ENCODE measurements around the gene NIM1K.
A peak's percentile ranks its signal among the peaks of the same experiment; 100 is the strongest.
"Not testable (repeated sequence)": the region's sequence is repeated elsewhere in the genome, so short reads cannot be mapped to it uniquely, and the experiment has no call there.

NIM1K gene

DNA sequence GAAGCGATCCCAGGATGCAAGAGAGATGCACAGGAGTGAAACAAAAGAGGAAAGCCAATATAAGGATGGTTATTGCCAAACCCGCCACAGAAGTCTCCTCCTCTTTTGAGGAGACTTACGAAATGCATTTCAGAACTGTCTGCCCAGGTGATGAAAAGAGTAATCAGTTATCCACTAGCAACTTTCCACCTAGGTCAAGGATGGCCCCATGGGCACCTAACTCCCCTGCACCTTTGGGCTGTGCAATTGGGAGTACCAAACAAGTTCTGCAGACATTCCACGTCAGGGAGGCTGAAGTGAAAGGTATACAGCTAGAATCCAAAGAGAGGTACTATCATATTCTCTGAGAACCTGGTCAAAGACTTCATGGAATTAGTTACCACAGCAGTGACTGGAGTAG, 95.5 kb downstream of the NIM1K start:
- no peak for DNase-seq

DNA sequence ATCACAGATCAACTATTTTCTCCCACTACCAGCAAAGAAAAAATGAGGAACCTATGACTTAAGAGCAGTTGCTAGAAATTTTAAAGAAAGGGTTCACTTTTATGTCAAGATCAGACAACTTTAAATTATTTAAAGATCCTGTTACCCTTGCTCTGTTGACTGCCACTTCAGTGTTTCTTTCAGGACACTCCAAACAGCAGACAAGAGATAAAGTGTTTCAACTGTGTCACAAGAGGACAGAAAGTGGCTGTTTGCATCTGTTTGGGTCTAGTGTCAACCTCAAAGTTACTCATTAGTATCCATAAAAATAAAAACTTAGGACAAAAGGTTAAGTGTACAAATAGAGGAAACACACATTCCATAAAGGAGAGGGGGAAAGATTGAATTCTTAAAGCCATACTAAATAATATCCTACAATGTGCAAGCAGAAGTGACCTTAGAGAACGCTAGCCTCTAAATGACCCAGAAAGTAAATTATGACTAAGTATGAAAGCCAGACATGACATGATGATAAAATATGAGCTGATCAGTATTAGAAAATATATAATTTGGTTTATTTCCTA, 96.3 kb downstream of the NIM1K start:
- no peak for DNase-seq

DNA sequence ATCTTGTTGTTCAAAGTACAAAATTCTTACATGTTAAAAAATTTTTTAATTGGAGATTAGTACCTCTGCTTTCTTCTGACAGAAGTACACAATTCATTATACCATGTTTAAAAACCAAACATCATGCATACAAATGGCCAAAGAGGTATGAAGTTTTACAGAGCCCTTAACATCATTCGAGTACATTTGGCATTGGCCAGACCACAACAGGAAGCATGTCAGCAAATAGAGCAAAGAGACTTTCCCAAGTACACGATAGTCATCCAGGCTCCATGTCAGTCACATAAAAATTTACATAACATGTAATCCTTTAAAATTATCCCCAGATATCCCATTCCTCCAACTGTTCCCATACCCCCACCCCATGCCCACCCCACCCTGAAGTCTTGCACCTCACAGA, 98.7 kb downstream of the NIM1K start:
- no peak for DNase-seq

DNA sequence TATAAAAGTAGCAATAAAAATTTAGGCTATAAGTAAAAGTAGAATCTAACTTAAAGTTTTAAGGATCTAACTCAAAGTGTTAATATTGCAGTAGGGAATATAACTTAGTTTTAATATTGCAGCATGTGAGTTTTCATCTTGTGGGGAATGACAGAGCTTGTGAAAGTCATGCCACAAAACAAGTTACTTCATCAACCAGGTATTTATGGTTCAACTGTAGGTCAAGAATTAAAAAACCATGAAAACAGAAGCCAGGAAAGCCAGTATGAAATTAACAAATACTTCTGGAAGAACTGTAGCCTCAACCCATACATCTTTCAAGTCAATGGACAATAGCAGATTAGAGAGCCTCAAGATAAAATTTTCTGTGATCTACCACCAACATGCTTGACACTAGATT, 102.2 kb downstream of the NIM1K start:
- DNase-seq: no peak

DNA sequence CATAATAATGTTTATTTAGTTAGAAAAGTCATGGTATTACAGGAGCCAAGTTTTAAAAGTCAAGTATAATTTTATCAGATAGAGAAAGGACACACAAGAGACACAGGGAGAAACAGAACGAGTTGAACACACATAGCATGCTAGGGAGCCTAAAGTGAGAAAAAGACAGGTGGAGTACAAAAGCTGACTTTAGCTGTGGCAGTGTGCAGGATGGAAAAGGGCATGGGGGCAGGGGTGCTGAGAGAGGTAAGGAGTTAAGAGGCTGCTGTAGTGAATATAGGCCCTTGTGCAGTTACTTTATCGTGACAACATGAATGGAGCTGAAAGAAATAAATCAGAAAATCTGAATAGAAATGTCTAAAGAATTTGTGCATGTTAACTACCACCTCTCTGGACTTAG, 103.2 kb downstream of the NIM1K start:
- no peak for DNase-seq

DNA sequence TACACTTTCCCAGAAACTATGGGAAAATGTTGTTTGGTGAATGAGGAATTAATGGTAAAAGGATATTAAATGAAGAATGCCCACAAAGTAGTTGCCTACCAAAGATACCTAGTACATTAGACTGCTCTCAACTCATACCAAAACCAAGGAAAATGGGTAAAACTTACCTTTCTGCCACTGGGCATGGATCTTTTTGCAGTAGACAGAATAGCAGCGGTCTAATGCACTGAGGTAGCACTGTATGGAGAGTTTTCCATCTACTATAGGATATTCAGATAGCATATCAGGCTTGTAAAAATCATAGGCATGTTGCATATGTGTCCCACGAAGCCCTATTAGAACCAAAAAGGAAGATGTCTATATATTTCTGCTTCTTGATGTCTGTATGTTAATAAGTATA, 104.8 kb downstream of the NIM1K start:
- no peak for DNase-seq

DNA sequence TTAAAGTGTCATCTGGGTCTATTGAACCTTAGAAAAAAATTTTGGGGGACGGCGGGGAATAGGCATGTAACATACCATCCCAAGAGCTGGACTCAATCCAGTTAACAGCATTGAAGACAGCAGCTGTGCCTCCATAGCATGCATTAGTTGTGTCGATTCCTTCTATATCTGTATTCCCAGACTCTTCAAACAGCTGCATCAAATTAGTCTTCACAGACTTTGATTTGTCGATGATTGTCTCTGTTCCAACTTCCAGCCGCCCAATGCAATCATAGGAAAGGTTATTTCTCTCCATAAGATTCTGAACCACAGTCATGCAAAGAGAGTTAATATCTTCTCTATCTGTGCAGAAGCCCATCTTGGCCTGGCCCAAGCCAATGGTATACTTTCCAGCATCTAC, 106.4 kb downstream of the NIM1K start:
- DNase-seq: no peak

DNA sequence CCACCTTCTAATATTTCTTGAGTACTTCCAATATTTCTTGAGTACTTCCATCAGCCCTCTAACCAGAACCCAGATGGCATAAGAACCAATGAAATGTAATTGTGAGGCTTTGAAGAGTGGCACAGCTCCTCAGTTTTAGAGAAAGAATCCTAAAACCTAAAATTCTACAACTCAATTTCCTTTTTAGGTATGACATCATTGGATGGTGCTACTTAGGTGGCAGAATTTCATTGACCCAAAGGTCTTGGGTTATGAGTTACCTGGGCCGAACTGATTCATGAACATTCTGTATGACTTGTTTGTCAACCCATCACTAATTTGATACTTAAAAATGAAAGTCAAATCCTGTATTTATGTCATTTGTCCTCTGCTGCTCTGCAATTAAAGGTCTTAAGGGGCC, 108.1 kb downstream of the NIM1K start:
- no peak for DNase-seq

DNA sequence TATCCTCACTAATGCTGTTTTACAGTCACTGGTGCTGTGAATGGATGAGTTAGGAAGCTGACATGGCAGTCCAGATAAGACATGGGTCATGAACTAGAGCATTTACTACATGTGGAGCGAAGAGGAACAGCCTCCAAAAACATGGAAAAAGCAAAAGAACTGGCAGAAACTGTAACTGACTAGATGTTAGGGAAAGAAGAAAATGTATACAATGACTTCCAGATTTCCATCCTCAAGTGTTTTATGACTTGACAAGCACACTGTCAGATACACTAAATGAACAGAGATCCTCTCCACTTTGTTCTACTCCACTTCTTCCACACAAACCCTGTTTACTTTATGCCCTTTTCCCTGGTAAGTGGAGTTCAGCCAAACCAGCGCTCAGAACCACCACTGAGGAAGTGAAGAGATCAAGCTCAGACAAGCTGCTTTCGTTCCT, 109.6 kb downstream of the NIM1K start:
- peak; percentile 38 for DNase-seq

DNA sequence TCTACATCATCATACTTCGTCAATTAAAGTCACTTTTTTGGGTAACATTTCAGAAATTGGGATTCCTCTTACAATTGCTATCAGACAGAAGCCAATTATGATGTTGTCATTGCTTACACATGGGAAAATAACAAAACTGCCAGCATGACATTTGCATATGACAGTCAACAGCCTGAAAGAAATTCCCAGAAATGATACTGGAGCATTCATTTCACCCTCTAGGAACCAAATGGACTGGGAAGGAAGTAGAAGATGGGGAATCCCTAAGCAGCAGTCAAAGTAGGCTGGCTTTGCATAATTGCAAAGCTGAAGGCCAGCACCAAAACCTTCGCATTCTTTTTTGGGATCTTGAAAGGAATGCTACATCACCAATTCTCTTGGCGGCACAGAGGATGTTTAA, 110.5 kb downstream of the NIM1K start:
- no peak for DNase-seq

DNA sequence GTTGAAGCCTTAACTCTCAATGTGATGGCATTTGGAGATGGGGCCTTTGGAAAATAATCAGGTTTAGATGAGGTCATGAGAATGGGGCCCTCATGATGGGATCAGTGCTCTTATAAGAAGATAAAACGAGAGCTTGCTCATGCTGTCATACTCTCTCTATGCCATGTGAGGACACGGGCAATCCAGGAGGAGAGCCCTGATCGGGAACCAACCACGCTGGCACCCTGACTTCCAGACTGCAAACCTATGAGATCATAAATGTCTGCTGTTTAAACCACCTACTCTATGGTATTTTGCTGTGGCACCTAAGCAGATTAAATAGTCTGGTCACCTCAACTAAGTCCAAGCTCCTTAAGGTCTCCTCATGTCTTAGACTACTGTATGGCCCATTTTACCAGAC, 111.2 kb downstream of the NIM1K start:
- peak; percentile 28 for DNase-seq

DNA sequence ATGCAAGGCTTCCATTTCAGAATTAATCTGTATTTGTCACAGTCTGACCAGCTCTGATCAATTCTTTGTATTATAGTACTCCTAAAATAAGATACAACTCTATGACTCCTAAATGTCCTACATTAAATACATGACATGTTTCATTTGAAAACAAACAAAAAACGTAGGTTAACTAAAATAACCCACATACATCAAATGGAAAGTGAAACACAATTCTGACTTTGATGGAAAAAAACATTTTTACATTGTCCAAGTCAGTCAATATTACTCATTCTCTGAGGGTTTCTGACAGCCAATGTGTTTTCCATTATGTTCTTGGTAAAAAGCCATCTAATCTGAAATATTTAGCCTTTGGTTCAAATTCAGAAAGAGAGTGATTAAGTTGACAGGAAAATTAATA, 112.5 kb downstream of the NIM1K start:
- no peak for DNase-seq

DNA sequence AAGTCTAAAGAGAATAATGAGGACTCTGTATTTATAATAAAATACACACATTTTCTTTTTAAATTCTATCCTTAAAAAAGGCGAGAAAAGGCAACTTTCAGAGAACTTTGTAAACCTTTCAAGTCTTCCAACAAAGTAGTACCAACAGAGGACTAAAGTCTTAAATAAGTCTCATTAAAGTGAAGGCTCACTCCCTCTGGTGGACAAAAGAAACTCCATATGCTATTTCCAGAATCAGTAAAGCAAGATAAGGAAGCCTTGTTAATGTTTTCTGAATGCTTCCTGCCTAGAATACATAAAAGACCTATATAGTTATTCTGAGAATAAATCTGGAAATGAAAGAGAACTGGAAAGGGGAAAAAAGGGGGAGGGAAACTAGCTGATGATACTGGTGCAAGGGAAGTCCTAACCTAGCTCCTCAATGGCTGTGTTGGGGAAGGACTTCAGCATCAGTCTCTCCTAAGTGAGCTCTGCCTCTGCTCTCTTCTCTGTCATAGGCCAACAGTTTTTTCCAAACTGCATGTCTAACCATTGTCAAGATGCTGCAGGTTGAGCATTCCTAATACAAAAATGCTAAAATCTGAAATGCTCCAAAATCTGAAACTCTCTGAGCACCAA, 114.0 kb downstream of the NIM1K start:
- DNase-seq: peak; percentile 88

DNA sequence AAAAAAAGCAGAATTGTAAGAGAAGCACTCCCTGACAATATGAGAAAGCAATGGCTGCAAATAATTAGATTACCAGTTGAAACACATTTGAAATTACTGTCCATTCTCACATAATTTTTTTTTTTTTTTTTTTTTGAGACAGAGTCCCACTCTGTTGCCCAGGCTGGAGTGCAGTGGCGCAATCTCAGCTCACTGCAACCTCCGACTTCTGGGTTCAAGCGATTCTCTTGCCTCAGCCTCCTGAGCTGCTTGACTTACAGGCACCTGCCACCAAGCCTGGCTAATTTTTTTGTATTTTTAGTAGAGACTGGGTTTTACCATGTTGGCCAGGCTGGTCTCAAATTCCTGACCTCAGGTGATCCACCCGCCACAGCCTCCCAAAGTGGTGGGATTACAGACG, 114.9 kb downstream of the NIM1K start:
- DNase-seq: not testable (repeated sequence)

DNA sequence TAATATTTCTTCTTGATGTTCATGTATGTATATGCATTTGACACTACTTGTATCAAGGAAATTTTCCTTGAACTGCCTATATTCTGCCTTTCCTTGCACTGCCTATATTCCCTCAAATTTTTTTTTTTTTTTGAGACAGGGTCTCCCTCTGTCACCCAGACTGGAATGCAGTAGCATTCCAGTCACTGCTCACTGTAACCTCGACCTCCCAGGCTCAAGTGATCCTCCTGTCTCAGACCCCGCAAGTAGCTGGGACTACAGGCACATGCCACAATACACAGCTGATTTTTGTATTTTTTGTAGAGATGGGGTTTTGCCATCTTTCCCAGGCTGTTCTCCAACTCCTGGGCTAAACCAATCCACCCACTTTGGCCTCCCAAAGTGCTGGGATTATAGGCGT, 117.1 kb downstream of the NIM1K start:
- DNase-seq: no peak

DNA sequence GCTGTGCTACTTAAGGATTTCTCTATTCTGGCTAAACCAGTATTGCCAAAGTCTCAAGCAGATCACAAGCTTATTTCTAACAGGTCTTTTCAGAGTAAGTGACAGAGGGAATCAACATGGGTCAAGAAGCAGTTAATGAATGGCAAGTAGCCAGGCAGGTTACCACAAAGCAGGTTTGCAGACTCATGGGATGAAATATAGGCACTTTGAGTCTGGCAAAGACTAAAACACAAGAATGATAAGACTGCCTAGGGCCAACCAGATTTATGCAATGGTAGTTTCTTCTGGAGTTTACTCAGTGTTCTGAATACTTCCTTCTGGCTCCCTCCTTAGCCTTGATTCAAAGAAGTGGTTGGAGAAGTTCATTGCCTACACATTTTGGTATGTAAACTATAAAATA, 117.6 kb downstream of the NIM1K start:
- peak; percentile 60 for DNase-seq

DNA sequence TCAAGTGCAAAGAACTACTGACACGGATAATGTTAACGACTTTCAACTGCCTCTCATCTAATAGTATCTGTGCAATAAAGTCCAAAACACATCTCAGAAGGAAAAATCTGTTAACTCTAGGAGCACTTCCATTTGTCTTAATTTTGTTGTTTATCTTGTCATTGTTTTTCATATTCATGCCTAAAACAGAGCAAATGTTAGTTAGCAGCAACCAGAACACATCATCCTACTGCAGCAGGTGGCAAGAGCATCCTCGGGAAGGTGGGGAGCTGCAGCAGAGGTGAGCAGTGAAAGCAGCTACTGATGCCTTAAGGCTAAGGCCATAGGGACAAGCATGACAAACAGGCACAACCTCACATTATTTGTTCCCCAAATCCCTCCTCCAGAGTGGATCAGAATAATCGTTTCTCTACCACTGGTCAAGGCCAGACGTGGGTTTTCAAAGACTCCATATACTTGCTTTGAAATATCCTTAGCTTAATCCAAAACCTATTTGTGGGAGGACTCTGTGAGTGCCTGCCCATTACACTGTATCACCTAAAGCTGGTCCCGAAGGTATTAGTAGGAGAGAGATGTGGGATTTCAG, 120.1 kb downstream of the NIM1K start:
- no peak for DNase-seq

DNA sequence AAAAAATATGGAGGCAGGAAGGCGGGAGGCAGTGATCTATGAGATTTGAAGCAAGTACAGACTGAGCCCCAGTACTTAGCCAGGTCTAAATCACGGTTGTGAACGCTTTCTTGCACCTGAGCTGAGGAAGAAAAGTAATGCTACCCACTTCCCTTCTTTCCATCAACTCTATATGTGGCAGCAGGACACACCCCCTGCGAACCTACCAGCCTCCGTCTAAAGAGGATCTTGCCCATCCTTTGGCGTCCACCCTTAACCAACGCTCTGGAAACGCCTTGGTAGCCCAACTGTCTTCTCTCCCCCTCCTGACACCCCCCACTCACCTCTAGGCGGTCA, 120.6 kb downstream of the NIM1K start:
- peak; percentile 47 for DNase-seq

DNA sequence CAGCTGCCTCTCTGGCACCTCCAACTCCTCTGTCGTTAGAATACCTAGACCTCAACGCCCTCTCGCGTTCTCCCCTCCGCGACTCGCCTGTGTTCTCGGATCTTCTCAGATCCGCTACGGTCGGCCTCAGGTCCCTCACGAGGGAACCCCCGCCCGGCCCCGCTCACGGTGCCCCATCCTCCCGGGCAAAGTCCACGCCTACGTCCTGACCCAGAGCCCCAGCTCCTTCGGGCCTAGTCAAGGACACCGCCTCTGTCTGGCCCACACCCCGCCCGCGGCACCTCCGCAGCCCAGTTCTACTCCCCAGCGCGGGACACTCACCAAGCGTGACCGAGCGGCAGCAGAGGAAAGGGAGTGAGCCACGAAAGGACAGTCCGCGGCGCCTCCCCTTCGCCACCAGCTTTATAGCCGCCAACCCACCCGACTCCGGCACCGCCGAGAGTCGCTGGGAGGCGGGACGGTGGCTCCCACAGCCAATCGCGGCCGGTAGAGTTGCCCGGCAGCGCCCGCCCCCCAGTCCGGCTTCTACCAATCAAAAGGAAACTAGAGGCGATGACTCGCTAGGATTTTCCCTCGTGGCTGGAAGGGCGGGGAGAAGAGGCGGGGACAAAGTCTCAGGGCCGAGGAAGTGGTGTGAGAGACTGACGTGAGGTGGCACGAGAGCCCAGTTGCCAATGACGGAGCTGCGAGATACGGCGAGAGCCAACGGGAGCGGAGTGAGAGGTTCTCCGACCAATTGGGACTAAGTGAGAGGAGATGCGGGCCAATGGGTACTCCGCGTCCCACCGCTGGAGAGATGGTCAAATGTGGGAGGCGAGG, 121.2 kb downstream of the NIM1K start, which contains the start of gene HMGCS1:
TSS of gene HMGCS1 (minus strand) at position 378 of the 819 bp plus-strand sequence. CDS start 14,447 bp downstream, outside the sequence.
- DNase-seq: peak; percentile 100

DNA sequence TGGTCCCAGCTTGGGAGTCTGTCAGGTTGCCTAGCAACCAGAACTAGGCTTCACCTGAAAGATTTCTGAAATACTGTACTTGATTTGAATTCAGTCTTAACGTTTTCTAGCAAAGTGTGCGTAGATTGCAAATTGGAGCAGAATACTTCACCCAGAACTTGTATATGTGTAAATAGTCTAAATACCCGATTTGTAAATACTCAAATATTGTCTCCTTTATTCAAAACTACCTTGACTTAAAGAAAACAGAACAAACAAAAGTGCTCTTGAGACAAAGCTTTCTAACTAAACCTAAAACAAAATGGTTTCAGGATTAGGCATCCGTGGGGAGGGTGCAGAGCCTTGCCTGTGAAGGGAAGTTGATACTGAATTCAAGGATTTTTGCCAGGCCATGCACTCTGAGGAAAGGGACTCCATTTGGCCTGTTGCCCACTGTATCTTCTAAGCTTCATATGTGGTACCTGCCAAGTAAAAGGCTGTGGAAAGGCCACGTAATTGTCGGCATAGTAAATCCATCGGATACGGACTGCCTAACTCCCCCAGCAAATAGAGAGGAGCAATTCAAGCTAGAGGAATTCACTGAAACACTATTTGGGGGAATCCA, 121.9 kb downstream of the NIM1K start:
- DNase-seq: no peak

DNA sequence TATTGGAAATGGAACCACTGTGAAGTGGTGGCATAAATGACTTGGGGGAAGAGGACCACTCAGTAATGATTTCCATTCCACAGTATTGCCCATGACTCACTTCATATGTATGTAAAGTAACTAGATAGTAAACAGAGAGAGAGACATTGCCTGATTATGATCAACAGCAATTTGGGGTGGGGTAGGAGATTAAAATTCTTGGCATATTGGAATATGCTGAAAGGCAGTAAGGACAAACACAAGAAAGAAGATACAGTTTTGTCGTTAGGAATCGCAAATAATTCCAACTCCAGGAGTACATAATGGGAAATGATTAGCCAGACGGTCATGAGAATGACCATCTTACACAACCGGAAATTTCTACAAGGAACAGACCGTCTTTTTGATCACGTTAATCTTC, 122.7 kb downstream of the NIM1K start:
- no peak for DNase-seq

DNA sequence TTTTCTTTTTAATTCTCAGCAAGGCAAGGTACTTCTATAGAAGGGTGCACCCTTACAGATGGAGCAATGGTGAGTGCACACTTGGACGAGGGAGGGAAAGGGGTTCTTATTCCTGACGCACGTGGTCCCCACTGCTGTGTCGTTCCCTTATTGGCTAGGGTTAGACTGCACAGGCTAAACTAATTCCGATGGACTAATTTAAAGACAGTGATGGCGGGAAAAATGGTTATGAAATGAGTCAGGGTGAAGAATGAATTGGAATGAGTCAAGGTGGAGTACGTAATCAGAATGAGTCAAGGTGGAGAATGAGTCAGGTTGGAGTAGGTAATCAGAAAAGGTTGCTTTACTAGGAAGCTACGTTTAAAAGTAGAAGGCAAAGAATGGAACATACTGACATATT, 123.2 kb downstream of the NIM1K start:
- no peak for DNase-seq

DNA sequence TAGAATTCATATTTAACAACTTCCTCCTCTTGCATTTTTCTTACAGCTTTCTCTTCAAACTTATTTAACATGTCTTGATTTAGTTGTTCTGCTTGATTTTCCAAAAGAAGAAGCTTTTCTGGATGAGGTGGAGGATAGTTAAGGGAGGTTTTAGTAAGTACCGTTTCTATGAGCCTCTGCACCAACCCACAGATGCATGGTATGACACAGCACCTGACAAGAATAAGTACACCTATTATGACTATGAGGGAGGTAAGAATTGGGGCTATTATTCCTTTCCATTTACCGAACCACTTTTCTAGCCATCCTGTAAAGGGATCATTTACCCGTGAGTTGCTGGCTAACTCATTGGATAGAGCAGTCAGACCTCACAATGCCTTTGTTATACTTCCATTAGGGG, 123.7 kb downstream of the NIM1K start:
- no peak for DNase-seq

DNA sequence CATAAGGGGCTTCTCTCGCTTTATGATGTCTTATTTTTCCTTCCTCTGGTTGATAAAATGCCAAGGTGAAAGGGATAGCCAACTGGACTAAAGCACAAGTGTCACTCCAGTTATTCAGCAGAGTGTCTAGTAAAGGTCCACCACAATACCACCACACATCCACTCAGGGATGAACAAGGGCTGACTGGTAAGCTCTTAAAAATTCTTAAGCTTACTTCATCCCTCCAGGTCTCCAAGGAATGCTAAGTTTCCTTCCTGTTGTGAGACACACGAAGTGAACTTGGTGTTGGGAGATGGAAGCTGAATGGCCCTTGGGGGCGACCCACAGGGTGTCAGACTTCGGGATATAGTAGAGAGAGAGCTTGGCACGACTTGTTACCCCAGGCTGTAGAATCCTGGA, 124.4 kb downstream of the NIM1K start:
- no peak for DNase-seq
